Heart right ventricle (tissue), 16 donors: ENCODE results near the gene SYNPO2. TPM values are rescaled to one million over a fixed set of nuclear protein-coding genes. Genes with fewer than 3 reads are reported as not detected.

Experiments used
- ATAC-seq, 8 donors: fragments of 200-7000 bp; cut with Tn5 transposase; one replicate each; pipeline ENCODE4 v1.9.1; 2020; ENCODE audit warnings: mild to moderate bottlenecking in 8 of 8, moderate library complexity in 8 of 8, moderate number of reproducible peaks in 1 of 8
- DNase-seq, 2 donors: peaks; one replicate each; pipeline ENCODE4 v3.0.0-alpha.2; 2020
- H3K27ac ChIP-seq, 10 donors: fragments of 200-600 bp; sonication (generic) in 2 of 10; one replicate each; pipeline versions ENCODE4 v1.5.0 to v1.8.0; 2020 to 2022; ENCODE audit warnings: mild to moderate bottlenecking in 3 of 10
- H3K27me3 ChIP-seq, 7 donors: fragments of 200-600 bp; one replicate each; pipeline ENCODE4 v1.8.0; 2021 to 2022; ENCODE audit warnings: mild to moderate bottlenecking in 2 of 7
- H3K36me3 ChIP-seq, 9 donors: fragments of 200-600 bp; sonication (generic) in 1 of 9; one replicate each; pipeline versions ENCODE4 v1.5.0 to v1.8.0; 2020 to 2022; ENCODE audit warnings: mild to moderate bottlenecking in 2 of 9
- H3K4me1 ChIP-seq, 9 donors: fragments of 200-600 bp; sonication (generic) in 1 of 9; one replicate each; pipeline versions ENCODE4 v1.5.0 to v1.8.0; 2020 to 2022; ENCODE audit warnings: mild to moderate bottlenecking in 4 of 9
- H3K4me3 ChIP-seq, 10 donors: fragments of 200-600 bp; sonication (generic) in 2 of 10; one replicate each; pipeline versions ENCODE4 v1.5.0 to v1.8.0; 2020 to 2022; ENCODE audit warnings: mild to moderate bottlenecking in 7 of 10, moderate library complexity in 2 of 10
- H3K9me3 ChIP-seq, 11 donors: fragments of 200-600 bp in 10 of 11; sonication (generic) in 2 of 11; one replicate each; pipeline versions ENCODE4 v1.5.0 to v1.8.0; 2013 to 2022; ENCODE audit warnings: mild to moderate bottlenecking in 2 of 11, control low read depth in 1 of 11, moderate library complexity in 1 of 11
- CTCF ChIP-seq, 9 donors: fragments of 200-600 bp; sonication (generic) in 2 of 9; IDR thresholded peaks; one replicate each; pipeline versions ENCODE4 v1.5.0 to v1.8.0; 2021 to 2022; ENCODE audit warnings: antibody characterized with exemption in 9 of 9, mild to moderate bottlenecking in 5 of 9, moderate library complexity in 1 of 9
- WGBS, 2 donors: extraction: QIAGEN DNeasy Blood & Tissue Kit; methylation state at CpG; one replicate each; pipeline ENCODE4 v1.1.7; 2013; ENCODE audit warnings: inconsistent platforms in 1 of 2; 5-methylcytosine and 5-hydroxymethylcytosine counted together
- intact Hi-C, 10 donors: fragments of 100-400 bp; cut with DNase I; formaldehyde crosslinking; loops; one replicate each; pipeline versions ENCODE4 v1.11.1 to v1.14.2; 2022
- polyA plus RNA-seq, 2 donors: library from polyadenylated mRNA; stranded (reverse); fragments of 200-250 nt; gene quantifications; one replicate each; pipeline ENCODE4 v1.2.3, GENCODE V29; 2013
- total RNA-seq, 10 donors: library from RNA; stranded (reverse); fragmentation: NEBNext Ultra II Directional in 3 of 10; extraction: Animal tissue kit (Norgen Biotek cat#: 25700) in 3 of 10; gene quantifications; one replicate each; pipeline versions ENCODE4 v1.2.1 to v1.2.4, GENCODE V29; 2021 to 2023
- donor health status: Arrhythmogenic right ventricular cardiomyopathy.
- donor health status: ischemic (EF 13 %, LVEDD 7.1; RV severe dilation, severe dysfunction).
- donor health status: healthy with polysubstance abuse.
- donor health status: DM: no; HTN: yes; CAD: no.
- donor health status: DM: no; HTN: no; CAD: no.
- donor health status: ischemic (EF 25% LVEDD 6.9; RV normal size, moderate dysfunction).
- donor health status: ischemic (EF 25% LVEDD 5.7; RV mildly dilated, moderate dysfunction).
- donor health status: healthy.
- donor health status: DM: yes; HTN: yes; CAD: no.
- donor health status: Ischemic cardiomyopathy.
- donor health status: ischemic (EF 35%, LVEDD 5.7; RV mildly dilated, moderate dysfunction).
- donor health status: nonischemic (EF 11% LVEDD 7.7; RV severe dilation, severe dysfunction).
- donor health status: DM: yes; HTN: yes; CAD: no.
- donor health status: PGD.
- donor health status: ischemic (EF 29% LVEDD 5.4; RV normal size, mild dysfunction).
- donor health status: nonischemic (EF 23%, LVEDD 6.1; RV moderate dilation, normal function).

SYNPO2 gene
- total and polyA plus RNA-seq, 12 donors: 27.5 to 405 (median 244) TPM

GRCh38 chr4:118894034-118894433, 5.4 kb downstream of the SYNPO2 start:
- Histone ChIP-seq H3K4me3 (peak overlapping the region in 6 of 10 donors; percentile 4 to 74 (median 70)), H3K9me3 (no peaks in the 10 kb centered on the region), H3K27ac (peak overlapping the region; percentile 3 to 93 (median 85)), H3K36me3 (no peaks in the 10 kb centered on the region), H3K4me1 (peaks cover 0 to 63% (median 28%) of the 10 kb centered on the region in 9 donors), H3K27me3 (peaks cover 0 to 9% (median 0%) of the 10 kb centered on the region in 7 donors)
- 53 to 56% methylated on average over 3 of the region's 3 CpGs for WGBS, 2 donors
- no peak for TF ChIP-seq CTCF (IDR thresholded peaks at IDR 0.05)
- ATAC-seq: peak in 2 of 8 donors; percentile 35 to 55
- intact Hi-C loops: loop anchor here in 7 of 10 donors (5.0 to 10.0 kb wide), 5 partner anchors 71 to 152 kb away; no protein-coding TSS in a partner anchor
- DNase-seq: no peak

- H3K9me3 ChIP-seq: no peaks in the 10 kb centered on the region
- no peaks in the 10 kb centered on the region for H3K36me3 ChIP-seq
- DNase-seq (no peak), ATAC-seq (peak in 3 of 8 donors; percentile 3 to 29 (median 28))
- H3K27me3 ChIP-seq: no peaks in the 10 kb centered on the region
- peak overlapping the region in 2 of 10 donors; percentile 4 to 7 for H3K4me3 ChIP-seq
- H3K4me1 ChIP-seq: peaks cover 4 to 85% (median 39%) of the 10 kb centered on the region in 9 donors
- 39 to 47% methylated on average over 2 of the region's 2 CpGs for WGBS, 2 donors
- no peak for TF ChIP-seq CTCF (IDR thresholded peaks at IDR 0.05)
- intact Hi-C loops: loop anchor here in 4 of 10 donors (5.0 to 10.0 kb wide), 4 partner anchors 67 to 249 kb away; no protein-coding TSS in a partner anchor
- peak overlapping the region; percentile 38 to 93 (median 82) for H3K27ac ChIP-seq
Observed at GRCh38 chr4:118898221-118898620, 9.6 kb downstream of the SYNPO2 start.

- H3K4me3 ChIP-seq: peak overlapping the region in 2 of 10 donors; percentile 4 to 7
- intact Hi-C loops: loop anchor here in 4 of 10 donors (5.0 to 10.0 kb wide), 4 partner anchors 66 to 249 kb away; no protein-coding TSS in a partner anchor
- no peaks in the 10 kb centered on the region for H3K9me3 ChIP-seq
- ATAC-seq (peak; percentile 64 to 94 (median 86)), DNase-seq (peak; percentile 54 to 62)
- peaks cover 4 to 85% (median 39%) of the 10 kb centered on the region in 9 donors for H3K4me1 ChIP-seq
- WGBS, 2 donors: 45 to 54% methylated on average over 6 of the region's 6 CpGs
- H3K27me3 ChIP-seq: no peaks in the 10 kb centered on the region
- no peak for TF ChIP-seq CTCF (IDR thresholded peaks at IDR 0.05)
- H3K27ac ChIP-seq: peak overlapping the region; percentile 38 to 93 (median 82)
- H3K36me3 ChIP-seq: no peaks in the 10 kb centered on the region
Observed at GRCh38 chr4:118898684-118899138, 10.1 kb downstream of the SYNPO2 start.

- WGBS, 2 donors: 55 to 56% methylated on average over 3 of the region's 3 CpGs
- H3K4me3 ChIP-seq: no peak overlapping the region
- peak in 1 of 2 donors; percentile 29 for DNase-seq
- ATAC-seq: peak in 4 of 8 donors; percentile 24 to 36 (median 26)
- no peaks in the 10 kb centered on the region for H3K9me3 ChIP-seq
- intact Hi-C loops: no loop called here
- TF ChIP-seq CTCF (IDR thresholded peaks at IDR 0.05): no peak
- H3K27ac ChIP-seq: peak overlapping the region in 9 of 10 donors; percentile 4 to 89 (median 68)
- no peaks in the 10 kb centered on the region for H3K27me3 ChIP-seq
- peaks cover 4 to 77% (median 50%) of the 10 kb centered on the region in 9 donors for H3K4me1 ChIP-seq
- H3K36me3 ChIP-seq: peaks cover 0 to 8% (median 0%) of the 10 kb centered on the region in 9 donors
Observed at GRCh38 chr4:118904418-118904817, 15.8 kb downstream of the SYNPO2 start.
